Measurements from ENCODE around the gene ZNF621. TPM values are rescaled to one million over a fixed set of nuclear protein-coding genes. Genes with fewer than 3 reads are reported as not detected.

Gene ZNF621
- polyA plus RNA-seq, 2 of the 4 experiments (the other 2 are of a cell fraction), result 6.8 to 16.1 TPM

DNA sequence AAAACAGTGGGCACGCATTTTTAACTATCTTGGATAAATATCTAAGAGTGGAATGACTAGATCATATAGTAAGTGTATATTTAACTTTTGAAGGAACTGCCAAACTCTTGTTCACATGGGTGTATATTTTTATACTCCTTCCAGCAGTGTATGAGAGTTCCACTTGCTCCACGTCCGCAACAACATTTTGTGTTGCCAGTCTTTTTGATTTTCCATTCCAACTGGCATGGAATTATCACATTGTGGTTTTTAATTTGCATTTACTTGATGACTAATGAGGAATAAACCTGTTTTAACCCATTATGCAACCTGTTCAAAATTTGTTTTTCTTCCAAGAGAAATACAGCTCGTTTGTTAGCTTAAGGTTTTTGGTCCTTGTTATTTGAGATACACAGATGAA lies 51.6 kb downstream of the ZNF621 start:
- no peak overlapping the region for H3K27ac ChIP-seq
- WGBS (ENCODE audit: missing lambda C conversion rate), result 49% methylated on average over 4 of the region's 4 CpGs
- ChIA-PET CTCF (interaction anchor here (0.8 to 1.8 kb wide), 3 partner anchors 9 to 626 kb away, joined by 3 to 5 read pairs (median 4); no protein-coding TSS in a partner anchor), POLR2A (no interaction called here)
- TF ChIP-seq EHMT2 (IDR thresholded peaks at IDR 0.05; ENCODE audit: low read depth) (no peak), NR3C1 (IDR thresholded peaks at IDR 0.05) (no peak), GATA3 (IDR thresholded peaks at IDR 0.05; ENCODE audit: borderline replicate concordance) (no peak), TFCP2L1 (CRISPR knock-in tag; IDR thresholded peaks at IDR 0.05) (no peak), JUNB (IDR thresholded peaks at IDR 0.05) (no peak), MAFK (IDR thresholded peaks at IDR 0.05; ENCODE audit: partially characterized antibody) (no peak), CHD4 (IDR thresholded peaks at IDR 0.05; ENCODE audit: borderline replicate concordance) (no peak), CHD2 (IDR thresholded peaks at IDR 0.05; ENCODE audit: low read length, partially characterized antibody) (no peak), ZNF302 (CRISPR knock-in tag; IDR thresholded peaks at IDR 0.05) (no peak), RNF2 (IDR thresholded peaks at IDR 0.05; ENCODE audit: borderline replicate concordance, low read depth) (no peak), CBX8 (IDR thresholded peaks at IDR 0.05) (no peak)
- TF ChIP-seq, protein P1, sequence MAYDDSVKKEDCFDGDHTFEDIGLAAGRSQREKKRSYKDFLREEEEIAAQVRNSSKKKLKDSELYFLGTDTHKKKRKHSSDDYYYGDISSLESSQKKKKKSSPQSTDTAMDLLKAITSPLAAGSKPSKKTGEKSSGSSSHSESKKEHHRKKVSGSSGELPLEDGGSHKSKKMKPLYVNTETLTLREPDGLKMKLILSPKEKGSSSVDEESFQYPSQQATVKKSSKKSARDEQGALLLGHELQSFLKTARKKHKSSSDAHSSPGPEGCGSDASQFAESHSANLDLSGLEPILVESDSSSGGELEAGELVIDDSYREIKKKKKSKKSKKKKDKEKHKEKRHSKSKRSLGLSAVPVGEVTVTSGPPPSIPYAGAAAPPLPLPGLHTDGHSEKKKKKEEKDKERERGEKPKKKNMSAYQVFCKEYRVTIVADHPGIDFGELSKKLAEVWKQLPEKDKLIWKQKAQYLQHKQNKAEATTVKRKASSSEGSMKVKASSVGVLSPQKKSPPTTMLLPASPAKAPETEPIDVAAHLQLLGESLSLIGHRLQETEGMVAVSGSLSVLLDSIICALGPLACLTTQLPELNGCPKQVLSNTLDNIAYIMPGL (CRISPR knock-in tag; IDR thresholded peaks at IDR 0.05; ENCODE audit: borderline replicate concordance), result no peak
- TF ChIP-seq, protein P2, sequence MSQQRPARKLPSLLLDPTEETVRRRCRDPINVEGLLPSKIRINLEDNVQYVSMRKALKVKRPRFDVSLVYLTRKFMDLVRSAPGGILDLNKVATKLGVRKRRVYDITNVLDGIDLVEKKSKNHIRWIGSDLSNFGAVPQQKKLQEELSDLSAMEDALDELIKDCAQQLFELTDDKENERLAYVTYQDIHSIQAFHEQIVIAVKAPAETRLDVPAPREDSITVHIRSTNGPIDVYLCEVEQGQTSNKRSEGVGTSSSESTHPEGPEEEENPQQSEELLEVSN (IDR thresholded peaks at IDR 0.05; ENCODE audit: borderline replicate concordance, low read depth), result no peak
- H3K4me3 ChIP-seq, result no peak overlapping the region
- no peaks in the 10 kb centered on the region for H3K4me1 ChIP-seq
- no peak for FAIRE-seq
- ATAC-seq, result no peak
- no peak for DNase-seq (ENCODE audit: low read depth in 1 of 2, low spot score in 1 of 2)
- no peaks in the 10 kb centered on the region for H3K9me3 ChIP-seq
- no peak overlapping the region for H3K4me2 ChIP-seq

DNA sequence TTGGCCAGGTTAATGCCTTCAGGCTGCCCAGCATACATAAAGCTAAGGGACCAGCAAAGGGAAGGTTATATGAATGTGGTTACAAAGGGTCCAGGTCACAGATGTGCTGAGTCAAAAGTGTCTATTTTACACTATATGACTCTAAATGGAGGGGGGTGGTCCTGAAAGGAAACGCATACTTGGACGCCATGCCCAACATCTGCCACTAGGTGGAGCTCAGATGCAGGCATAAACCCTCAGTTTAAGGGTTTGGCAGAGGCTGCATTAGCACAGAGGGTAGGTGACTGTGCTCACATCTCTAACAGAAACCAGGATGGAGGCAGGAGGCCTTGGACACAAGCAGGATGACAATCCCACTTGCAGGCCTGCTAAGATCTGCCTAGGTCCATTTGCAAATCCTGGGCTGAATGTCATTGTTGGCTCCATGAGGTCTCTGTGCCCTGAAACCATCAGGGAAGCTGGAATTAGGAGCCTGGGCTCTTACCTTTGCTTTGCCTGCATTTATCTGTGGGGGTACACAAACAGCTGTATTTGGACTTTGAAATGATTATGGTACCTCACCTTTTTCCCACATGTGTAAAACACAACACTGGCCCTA lies 55.8 kb downstream of the ZNF621 start:
- H3K9me3 ChIP-seq, result no peaks in the 10 kb centered on the region
- TF ChIP-seq, protein P3, sequence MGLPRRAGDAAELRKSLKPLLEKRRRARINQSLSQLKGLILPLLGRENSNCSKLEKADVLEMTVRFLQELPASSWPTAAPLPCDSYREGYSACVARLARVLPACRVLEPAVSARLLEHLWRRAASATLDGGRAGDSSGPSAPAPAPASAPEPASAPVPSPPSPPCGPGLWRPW (IDR thresholded peaks at IDR 0.05), result no peak
- TF ChIP-seq KDM5A (IDR thresholded peaks at IDR 0.05) (no peak), RAD21 (conservative IDR thresholded peaks at IDR 0.05 in 1 of 2, IDR thresholded peaks at IDR 0.05 in 1 of 2) (peak; percentile 85 to 92), NFE2L2 (conservative IDR thresholded peaks at IDR 0.05; ENCODE audit: low read length) (no peak), TP53 (CRISPR knock-in tag; IDR thresholded peaks at IDR 0.05) (no peak), SMC3 (IDR thresholded peaks at IDR 0.05) (peak; percentile 72), JUN (IDR thresholded peaks at IDR 0.05) (no peak)
- TF ChIP-seq, protein P4, sequence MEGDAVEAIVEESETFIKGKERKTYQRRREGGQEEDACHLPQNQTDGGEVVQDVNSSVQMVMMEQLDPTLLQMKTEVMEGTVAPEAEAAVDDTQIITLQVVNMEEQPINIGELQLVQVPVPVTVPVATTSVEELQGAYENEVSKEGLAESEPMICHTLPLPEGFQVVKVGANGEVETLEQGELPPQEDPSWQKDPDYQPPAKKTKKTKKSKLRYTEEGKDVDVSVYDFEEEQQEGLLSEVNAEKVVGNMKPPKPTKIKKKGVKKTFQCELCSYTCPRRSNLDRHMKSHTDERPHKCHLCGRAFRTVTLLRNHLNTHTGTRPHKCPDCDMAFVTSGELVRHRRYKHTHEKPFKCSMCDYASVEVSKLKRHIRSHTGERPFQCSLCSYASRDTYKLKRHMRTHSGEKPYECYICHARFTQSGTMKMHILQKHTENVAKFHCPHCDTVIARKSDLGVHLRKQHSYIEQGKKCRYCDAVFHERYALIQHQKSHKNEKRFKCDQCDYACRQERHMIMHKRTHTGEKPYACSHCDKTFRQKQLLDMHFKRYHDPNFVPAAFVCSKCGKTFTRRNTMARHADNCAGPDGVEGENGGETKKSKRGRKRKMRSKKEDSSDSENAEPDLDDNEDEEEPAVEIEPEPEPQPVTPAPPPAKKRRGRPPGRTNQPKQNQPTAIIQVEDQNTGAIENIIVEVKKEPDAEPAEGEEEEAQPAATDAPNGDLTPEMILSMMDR (IDR thresholded peaks at IDR 0.05), result peak; percentile 80
- TF ChIP-seq, protein P5, sequence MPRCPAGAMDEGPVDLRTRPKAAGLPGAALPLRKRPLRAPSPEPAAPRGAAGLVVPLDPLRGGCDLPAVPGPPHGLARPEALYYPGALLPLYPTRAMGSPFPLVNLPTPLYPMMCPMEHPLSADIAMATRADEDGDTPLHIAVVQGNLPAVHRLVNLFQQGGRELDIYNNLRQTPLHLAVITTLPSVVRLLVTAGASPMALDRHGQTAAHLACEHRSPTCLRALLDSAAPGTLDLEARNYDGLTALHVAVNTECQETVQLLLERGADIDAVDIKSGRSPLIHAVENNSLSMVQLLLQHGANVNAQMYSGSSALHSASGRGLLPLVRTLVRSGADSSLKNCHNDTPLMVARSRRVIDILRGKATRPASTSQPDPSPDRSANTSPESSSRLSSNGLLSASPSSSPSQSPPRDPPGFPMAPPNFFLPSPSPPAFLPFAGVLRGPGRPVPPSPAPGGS (IDR thresholded peaks at IDR 0.05), result no peak
- peak; percentile 31 to 57 for DNase-seq (ENCODE audit: low read depth in 1 of 2, low spot score in 1 of 2)
- WGBS (ENCODE audit: missing lambda C conversion rate), result 0% methylated on average over 2 of the region's 2 CpGs
- H3K27ac ChIP-seq, result no peak overlapping the region
- POLR2A ChIA-PET, result interaction anchor here (0.6 to 1.3 kb wide), 2 partner anchors 619 to 622 kb away, joined by 3 to 6 read pairs; partner anchors contain the start of gene CTNNB1
- H3K4me3 ChIP-seq, result no peak overlapping the region
- H3K4me2 ChIP-seq, result no peak overlapping the region
- FAIRE-seq, result no peak
- CTCF ChIA-PET, result interaction anchor here (0.5 to 6.3 kb wide), 38 partner anchors 8 to 1792 kb away, joined by 3 to 86 read pairs (median 3); partner anchors contain the start of gene CTNNB1
- ATAC-seq, result peak; percentile 82 to 88
- H3K4me1 ChIP-seq, result no peaks in the 10 kb centered on the region
